WERI-Rb-1 (cell line): ENCODE measurements around the gene SH3RF3.

Experiments
- DNase-seq: peaks from one replicate; pipeline ENCODE4 v3.0.0-alpha.2; 2020
- H3K27ac ChIP-seq: fragments of 250-450 bp; sonication (Bioruptor Pico); 2 replicates; pipeline ENCODE4 v1.5.1; 2020; ENCODE audit warnings: mild to moderate bottlenecking, moderate library complexity
- H3K27me3 ChIP-seq: fragments of 250-450 bp; sonication (Bioruptor Pico); 2 replicates; pipeline ENCODE4 v1.5.1; 2021; ENCODE audit warnings: mild to moderate bottlenecking, low read depth, moderate library complexity; ENCODE audit not compliant: insufficient read depth, severe bottlenecking
- H3K36me3 ChIP-seq: fragments of 250-450 bp; sonication (Bioruptor Pico); 2 replicates; pipeline ENCODE4 v1.5.1; 2020; ENCODE audit warnings: mild to moderate bottlenecking, moderate library complexity
- H3K4me3 ChIP-seq: 2 replicates; pipeline ENCODE4 v1.5.1; 2011; ENCODE audit warnings: low read depth, mild to moderate bottlenecking, control low read depth, low read length
- H3K9me3 ChIP-seq: fragments of 250-450 bp; sonication (Bioruptor Pico); 2 replicates; pipeline ENCODE4 v1.5.1; 2021; ENCODE audit warnings: mild to moderate bottlenecking, moderate library complexity; ENCODE audit not compliant: severe bottlenecking
- CTCF ChIP-seq: IDR thresholded peaks from 2 replicates; pipeline ENCODE4 v1.5.1; 2011; ENCODE audit warnings: low read depth, mild to moderate bottlenecking, control low read depth, inconsistent platforms, low read length

The SH3RF3 gene

GRCh38 chr2:109141727-109142283 lies 12.8 kb downstream of the SH3RF3 start:
- DNase-seq, result no peak
- Histone ChIP-seq H3K27ac (no peak overlapping the region), H3K9me3 (no peaks in the 10 kb centered on the region), H3K36me3 (no peaks in the 10 kb centered on the region), H3K4me3 (no peak overlapping the region), H3K27me3 (peaks cover 1% of the 10 kb centered on the region)
- no peak for TF ChIP-seq CTCF

- Histone ChIP-seq H3K9me3 (no peaks in the 10 kb centered on the region), H3K27ac (no peak overlapping the region), H3K27me3 (no peaks in the 10 kb centered on the region), H3K36me3 (no peaks in the 10 kb centered on the region), H3K4me3 (no peak overlapping the region)
- DNase-seq, result no peak
- no peak for TF ChIP-seq CTCF
Observed at GRCh38 chr2:109142416-109143210, 13.6 kb downstream of the SH3RF3 start.

GRCh38 chr2:109143214-109144187 lies 14.5 kb downstream of the SH3RF3 start:
- TF ChIP-seq CTCF, result no peak
- H3K4me3 ChIP-seq, result no peak overlapping the region
- H3K27ac ChIP-seq, result no peak overlapping the region
- H3K36me3 ChIP-seq, result no peaks in the 10 kb centered on the region
- DNase-seq, result no peak
- H3K9me3 ChIP-seq, result no peaks in the 10 kb centered on the region
- H3K27me3 ChIP-seq, result no peaks in the 10 kb centered on the region

- no peak overlapping the region for H3K4me3 ChIP-seq
Observed at GRCh38 chr2:109144271-109144670, 15.3 kb downstream of the SH3RF3 start.

GRCh38 chr2:109144721-109145120 lies 15.7 kb downstream of the SH3RF3 start:
- Histone ChIP-seq H3K36me3 (no peaks in the 10 kb centered on the region), H3K27me3 (no peaks in the 10 kb centered on the region), H3K9me3 (no peaks in the 10 kb centered on the region), H3K4me3 (no peak overlapping the region), H3K27ac (no peak overlapping the region)
- DNase-seq, result no peak
- TF ChIP-seq CTCF, result no peak

More at GRCh38 chr2:109144271-109144670, 15.3 kb downstream of the SH3RF3 start:
- no peaks in the 10 kb centered on the region for H3K36me3 ChIP-seq
- no peaks in the 10 kb centered on the region for H3K27me3 ChIP-seq
- H3K27ac ChIP-seq, result no peak overlapping the region
- no peak for DNase-seq
- no peaks in the 10 kb centered on the region for H3K9me3 ChIP-seq
- TF ChIP-seq CTCF, result no peak
